HG03025 (cell line): Measurements from ENCODE around the gene TAS2R4.
"Not testable (repeated sequence)": the region's sequence is repeated elsewhere in the genome, so short reads cannot be mapped to it uniquely, and the experiment has no call there.

Experiments
- ATAC-seq: cut with Tn5 transposase; IDR thresholded peaks from one replicate; pipeline ENCODE4 v1.9.1; 2021; ENCODE audit warnings: mild to moderate bottlenecking, moderate library complexity; ENCODE audit not compliant: unreplicated experiment, low FRiP score

Gene TAS2R4

GRCh38 chr7:141776374-141776773 is at the start of gene TAS2R4:
Gene TAS2R4, plus strand, starts transcription at chr7:141776674. Its CDS starts 1,815 bp downstream, at chr7:141778489.
- ATAC-seq = no peak

GRCh38 chr7:141729020-141729419 is 47.5 kb upstream of the TAS2R4 start:
- no peak for ATAC-seq

GRCh38 chr7:141731476-141732149 is 44.9 kb upstream of the TAS2R4 start:
- no peak for ATAC-seq

GRCh38 chr7:141737118-141737835 is 39.2 kb upstream of the TAS2R4 start:
- ATAC-seq = no peak

- peak; percentile 93 for ATAC-seq
Measured at GRCh38 chr7:141737836-141738591, 38.5 kb upstream of the TAS2R4 start, which contains the start of gene SSBP1. Gene SSBP1, plus strand, starts transcription at chr7:141738358. Its CDS starts 809 bp downstream, at chr7:141739167.

DNA sequence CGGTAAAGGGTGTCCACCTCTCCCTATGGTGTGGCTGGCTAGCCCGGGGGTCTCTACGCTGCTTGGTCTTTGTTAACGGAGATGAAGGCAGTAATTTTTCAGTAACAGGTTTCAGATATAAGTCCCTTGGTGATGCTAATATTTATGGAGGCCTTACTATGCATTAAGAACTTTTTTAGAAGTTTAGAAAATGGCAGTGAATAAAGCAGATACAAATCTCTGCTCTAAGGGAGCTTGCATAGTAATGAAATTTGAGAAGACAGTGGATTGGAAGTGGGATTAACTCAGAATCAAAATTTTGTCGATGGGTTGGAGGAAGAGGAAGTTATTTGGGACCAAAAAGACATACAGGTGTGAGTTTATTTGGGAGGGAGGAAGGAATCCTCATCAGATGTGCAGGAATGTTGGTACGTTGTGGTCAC is 37.9 kb upstream of the TAS2R4 start:
- ATAC-seq = no peak

- no peak for ATAC-seq
Measured at GRCh38 chr7:141739250-141739649, 37.2 kb upstream of the TAS2R4 start.

GRCh38 chr7:141742229-141742628 is 34.2 kb upstream of the TAS2R4 start:
- ATAC-seq = no peak

- no peak for ATAC-seq
Measured at GRCh38 chr7:141744131-141744530, 32.3 kb upstream of the TAS2R4 start.

GRCh38 chr7:141748396-141748795 is 28.1 kb upstream of the TAS2R4 start:
- ATAC-seq = no peak

DNA sequence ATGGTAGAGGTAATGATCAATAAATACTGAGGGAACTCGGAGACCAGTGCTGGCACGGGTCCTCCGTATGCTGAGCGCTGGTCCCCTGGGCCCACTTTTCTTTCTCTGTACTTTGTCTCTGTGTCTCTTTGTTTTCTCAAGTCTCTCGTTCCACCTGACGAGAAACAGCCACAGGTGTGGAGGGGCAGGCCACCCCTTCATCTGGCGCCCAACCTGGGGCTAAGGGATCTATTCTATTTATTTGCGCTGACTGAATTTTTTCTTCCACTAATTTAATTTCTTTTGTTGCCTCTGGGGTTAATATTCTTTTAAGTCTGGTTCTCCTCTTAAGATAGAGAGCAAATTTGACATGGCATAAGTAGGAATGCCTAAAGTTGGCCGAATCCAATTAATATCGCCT is 24.6 kb upstream of the TAS2R4 start:
- not testable (repeated sequence) for ATAC-seq

DNA sequence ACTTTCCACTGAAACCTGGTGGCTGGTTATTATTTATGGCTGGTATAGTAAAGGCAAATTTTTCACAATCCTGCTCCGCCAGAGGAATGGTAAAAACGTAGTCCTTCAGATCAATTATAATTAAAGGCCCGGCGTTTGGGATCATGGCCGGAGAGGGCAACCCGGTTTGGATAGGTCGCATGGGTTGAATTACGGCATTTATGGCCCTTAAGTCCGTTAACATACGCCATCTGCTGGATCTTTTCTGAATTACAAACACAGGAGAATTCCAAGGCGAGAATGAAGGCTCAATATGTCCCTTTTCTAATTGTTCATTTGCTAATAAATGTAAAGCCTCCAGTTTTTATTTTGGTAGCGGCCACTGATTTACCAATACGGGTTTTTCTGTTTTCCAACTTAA is 23.8 kb upstream of the TAS2R4 start:
- no peak for ATAC-seq

GRCh38 chr7:141754939-141755338 is 21.5 kb upstream of the TAS2R4 start:
- no peak for ATAC-seq

DNA sequence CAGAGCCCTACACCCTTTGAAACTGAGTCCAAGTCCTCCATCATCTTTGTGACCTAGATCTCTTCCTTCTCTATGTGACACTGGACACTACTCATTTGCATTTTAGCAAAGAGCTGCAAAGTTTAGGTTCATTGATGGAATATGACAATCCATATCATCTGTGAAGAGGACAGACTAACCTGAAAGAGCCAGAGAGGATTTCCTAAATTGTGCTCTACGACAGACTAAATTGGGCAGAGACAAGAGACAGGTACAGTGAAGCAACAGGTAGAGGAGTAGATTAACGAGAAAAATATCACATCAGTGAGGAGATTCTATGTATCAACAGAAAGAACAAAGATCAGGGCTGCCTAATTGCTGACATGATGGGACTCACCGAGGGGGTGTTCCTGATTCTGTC is 12.7 kb upstream of the TAS2R4 start, which contains the start of gene TAS2R3:
TSS of gene TAS2R3 (plus strand) at position 301 of the 400 bp plus-strand sequence. CDS start at position 363, 62 bp downstream.
- no peak for ATAC-seq

DNA sequence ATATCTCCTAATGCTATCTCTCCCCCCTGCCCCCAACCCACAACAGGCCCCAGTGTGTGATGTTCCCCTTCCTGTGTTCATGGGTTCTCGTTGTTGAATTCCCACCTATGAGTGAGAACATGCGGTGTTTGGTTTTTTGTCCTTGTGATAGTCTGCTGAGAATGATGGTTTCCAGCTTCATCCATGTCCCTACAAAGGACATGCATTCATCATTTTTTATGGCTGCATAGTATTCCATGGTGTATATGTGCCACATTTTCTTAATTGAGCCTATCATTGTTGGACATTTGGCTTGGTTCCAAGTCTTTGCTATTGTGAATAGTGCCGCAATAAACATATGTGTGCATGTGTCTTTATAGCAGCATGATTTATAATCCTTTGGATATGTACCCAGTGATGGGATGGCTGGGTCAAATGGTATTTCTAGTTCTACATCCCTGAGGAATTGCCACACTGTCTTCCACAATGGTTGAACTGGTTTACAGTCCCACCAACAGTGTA is 6.3 kb upstream of the TAS2R4 start:
- not testable (repeated sequence) for ATAC-seq

DNA sequence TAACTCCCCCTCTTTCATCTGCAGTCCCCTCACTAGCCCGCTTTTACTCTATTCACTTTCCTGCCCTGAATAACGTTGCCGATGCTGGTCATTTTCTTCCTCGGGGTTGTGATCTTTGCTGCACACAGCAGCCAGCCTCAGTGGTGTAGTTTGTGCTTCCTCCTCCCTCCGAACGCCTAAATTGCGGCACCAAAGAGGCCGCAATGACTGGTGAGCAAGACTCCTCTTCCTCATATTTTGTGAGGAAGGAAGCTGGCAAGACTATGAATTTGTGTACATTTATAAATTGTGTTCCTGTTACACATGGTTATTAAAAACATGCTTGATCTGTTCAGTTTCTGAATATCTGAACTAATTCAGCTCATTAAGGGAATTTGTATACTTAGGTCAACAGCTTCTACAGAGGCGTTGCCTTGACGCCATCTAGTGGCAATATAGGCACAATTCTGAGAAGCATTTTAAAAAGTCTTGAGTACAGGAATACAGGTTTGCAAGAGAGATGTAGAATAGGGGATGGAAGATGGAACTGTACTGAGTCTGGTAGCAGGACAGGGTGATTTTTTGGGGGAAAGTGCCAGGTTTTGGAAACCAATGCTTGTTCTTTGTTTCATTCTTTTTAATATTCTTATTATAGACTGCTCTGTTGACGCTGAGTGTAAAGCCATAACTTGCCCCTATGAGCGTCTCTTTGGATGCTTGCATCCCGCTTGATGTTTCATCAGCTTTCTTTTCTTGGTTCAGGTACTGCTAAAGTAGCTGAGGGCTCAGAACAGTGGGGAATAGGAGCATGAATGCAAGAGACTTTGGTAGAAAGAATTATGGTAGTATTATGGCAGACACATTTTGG is 9.5 kb downstream of the TAS2R4 start:
- ATAC-seq = peak; percentile 72

DNA sequence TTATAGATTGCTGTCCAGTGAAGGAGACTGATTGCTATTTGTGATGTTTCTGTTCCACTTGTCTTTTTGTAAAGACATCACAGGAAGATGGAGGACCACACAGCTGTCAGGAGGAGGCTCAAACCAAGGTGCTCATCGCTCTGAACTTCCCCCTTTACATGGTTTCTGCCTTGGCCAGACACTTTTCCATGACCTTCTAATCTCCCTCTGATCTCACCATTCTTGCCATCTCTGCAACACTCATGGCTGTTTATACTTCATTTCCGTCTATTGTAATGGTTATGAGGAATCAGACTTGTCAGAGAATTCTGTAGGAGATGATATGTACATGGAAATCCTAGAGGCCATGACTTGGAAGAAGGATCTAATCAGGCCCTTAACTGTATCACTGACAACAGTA is 11.8 kb downstream of the TAS2R4 start:
- no peak for ATAC-seq

- ATAC-seq = no peak
Measured at GRCh38 chr7:141789917-141790316, 13.4 kb downstream of the TAS2R4 start, which contains the start of gene TAS2R5. Gene TAS2R5, plus strand, starts transcription at chr7:141790217. Its CDS starts 145 bp downstream, at chr7:141790362.

DNA sequence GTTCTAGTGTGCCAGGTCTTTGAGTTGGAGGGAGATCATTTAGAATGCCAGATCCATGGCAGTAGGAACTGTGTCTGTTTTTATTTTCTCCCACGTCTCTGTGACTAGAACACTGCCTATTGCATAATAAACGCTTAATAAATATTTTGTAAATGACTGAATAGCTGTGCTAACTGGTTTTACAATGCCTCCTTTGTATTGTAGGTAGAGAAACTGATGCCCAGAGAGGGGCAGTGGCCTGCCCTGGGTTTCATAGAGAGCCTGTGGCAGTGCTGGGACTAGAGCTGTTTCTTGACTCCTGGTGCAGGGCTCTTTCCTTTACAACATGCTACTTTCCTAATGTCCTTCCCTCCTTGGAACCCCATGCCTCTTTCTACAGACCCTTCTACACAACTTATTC is 16.1 kb downstream of the TAS2R4 start:
- no peak for ATAC-seq

GRCh38 chr7:141820067-141820466 is 43.6 kb downstream of the TAS2R4 start:
- ATAC-seq = no peak
